Body of pancreas (tissue), 4 donors: ENCODE data around the gene TNFRSF25.

Experiments
- POLR2A ChIP-seq, 3 donors: fragments of 450-650 bp; IDR thresholded peaks; one replicate each; pipeline ENCODE4 v1.6.1; 2016; ENCODE audit warnings: antibody characterized with exemption in 3 of 3, mild to moderate bottlenecking in 2 of 3
- TF ChIP-seq, protein P1 (sequence below), 7 experiments: fragments of 450-650 bp in 4 of 7; fragments of 200-600 bp in 3 of 7; sonication (generic) in 3 of 7; IDR thresholded peaks; one replicate each; pipeline ENCODE4 v1.5.1; 2016 to 2019; ENCODE audit warnings: antibody characterized with exemption in 7 of 7

DNA sequence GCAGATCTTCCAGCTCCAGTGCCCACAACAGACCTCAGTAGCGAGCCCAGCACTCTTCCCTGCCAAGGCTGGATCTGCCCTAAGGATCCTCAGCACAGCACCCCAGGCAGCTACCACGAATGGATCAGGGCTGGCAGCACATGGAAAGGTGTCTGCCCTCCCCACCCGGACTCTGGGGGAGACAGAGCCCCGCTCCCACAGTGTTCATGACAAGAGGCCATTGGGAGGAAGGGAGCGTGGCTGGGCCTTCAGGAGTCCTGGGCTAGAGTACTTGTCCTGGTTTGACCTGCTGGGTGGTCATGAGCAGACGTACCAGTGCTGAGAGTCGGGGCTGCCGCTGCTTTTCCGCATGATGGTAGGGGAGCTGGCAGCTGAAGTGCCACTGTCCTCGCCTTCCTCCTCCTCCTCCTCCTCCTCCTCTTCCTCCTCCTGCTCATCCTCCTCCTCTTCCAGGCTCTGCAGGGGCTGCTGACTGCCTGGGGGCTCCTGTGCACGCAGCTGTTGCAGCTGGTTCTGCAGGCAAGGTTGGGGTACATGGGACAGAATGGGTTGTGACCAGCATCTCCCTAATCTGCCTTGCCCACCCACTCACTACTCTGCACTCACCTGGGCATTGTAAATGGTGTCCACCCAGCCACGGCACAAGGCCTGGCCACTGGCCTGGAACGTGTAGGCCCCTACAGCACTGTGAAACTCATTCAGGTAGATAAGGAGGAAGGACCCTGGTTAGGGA is 2.9 kb upstream of the TNFRSF25 start:
- TF ChIP-seq POLR2A (IDR thresholded peaks at IDR 0.05) = no peak
- TF ChIP-seq, protein P1, sequence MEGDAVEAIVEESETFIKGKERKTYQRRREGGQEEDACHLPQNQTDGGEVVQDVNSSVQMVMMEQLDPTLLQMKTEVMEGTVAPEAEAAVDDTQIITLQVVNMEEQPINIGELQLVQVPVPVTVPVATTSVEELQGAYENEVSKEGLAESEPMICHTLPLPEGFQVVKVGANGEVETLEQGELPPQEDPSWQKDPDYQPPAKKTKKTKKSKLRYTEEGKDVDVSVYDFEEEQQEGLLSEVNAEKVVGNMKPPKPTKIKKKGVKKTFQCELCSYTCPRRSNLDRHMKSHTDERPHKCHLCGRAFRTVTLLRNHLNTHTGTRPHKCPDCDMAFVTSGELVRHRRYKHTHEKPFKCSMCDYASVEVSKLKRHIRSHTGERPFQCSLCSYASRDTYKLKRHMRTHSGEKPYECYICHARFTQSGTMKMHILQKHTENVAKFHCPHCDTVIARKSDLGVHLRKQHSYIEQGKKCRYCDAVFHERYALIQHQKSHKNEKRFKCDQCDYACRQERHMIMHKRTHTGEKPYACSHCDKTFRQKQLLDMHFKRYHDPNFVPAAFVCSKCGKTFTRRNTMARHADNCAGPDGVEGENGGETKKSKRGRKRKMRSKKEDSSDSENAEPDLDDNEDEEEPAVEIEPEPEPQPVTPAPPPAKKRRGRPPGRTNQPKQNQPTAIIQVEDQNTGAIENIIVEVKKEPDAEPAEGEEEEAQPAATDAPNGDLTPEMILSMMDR (IDR thresholded peaks at IDR 0.05) = no peak
